HG03469 (cell line): ENCODE data around the gene PRSS12.

Source experiments
- ATAC-seq: cut with Tn5 transposase; IDR thresholded peaks from one replicate; pipeline ENCODE4 v1.9.1; 2021; ENCODE audit warnings: mild to moderate bottlenecking, moderate library complexity, moderate number of reproducible peaks; ENCODE audit not compliant: unreplicated experiment

PRSS12 gene

GRCh38 chr4:118360106-118360505, 7.3 kb upstream of the PRSS12 start:
- ATAC-seq = no peak

- no peak for ATAC-seq
These were observed 4.8 kb upstream of the PRSS12 start for GRCh38 chr4:118357601-118358000.

DNA sequence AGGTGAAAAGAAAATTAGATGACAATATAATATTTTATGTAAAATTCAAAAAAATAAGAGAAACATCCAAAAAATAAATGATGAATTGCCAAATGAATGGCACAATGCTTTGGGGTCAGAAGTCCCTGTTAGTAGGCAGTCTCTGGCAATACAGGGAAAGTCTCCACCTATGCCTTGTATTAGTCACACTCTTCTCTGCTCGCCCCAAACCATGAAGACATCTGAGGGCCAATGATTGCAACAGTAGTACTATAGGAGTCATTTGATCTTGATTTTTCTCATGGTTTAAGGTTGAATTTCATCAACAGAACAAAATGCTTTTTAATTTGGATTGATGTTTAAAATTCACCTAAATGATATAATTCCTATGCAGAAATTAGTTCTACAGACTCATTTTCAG, 3.9 kb upstream of the PRSS12 start:
- no peak for ATAC-seq

DNA sequence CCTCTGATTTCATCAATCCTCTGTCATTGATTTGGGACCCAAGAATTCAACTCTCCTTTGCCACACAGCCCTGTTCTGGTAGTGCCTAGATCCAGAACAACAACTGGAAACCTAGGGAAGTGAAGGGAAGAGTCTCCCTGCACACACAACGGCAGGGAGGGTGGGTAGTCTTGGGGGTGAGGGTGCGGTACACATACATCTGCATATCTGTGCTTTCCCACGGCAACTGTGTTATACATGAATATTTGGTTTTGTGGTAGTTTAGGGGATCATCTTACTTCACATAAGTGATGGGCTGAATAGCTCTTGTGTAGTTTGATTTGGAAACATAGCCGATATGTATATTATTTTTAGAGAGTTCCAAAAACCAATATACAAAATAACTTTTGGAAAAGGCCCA, 3.3 kb upstream of the PRSS12 start:
- no peak for ATAC-seq

GRCh38 chr4:118354913-118355312, 2.1 kb upstream of the PRSS12 start:
- no peak for ATAC-seq

- ATAC-seq = no peak
These were observed 779 bp upstream of the PRSS12 start for GRCh38 chr4:118353534-118354030.

DNA sequence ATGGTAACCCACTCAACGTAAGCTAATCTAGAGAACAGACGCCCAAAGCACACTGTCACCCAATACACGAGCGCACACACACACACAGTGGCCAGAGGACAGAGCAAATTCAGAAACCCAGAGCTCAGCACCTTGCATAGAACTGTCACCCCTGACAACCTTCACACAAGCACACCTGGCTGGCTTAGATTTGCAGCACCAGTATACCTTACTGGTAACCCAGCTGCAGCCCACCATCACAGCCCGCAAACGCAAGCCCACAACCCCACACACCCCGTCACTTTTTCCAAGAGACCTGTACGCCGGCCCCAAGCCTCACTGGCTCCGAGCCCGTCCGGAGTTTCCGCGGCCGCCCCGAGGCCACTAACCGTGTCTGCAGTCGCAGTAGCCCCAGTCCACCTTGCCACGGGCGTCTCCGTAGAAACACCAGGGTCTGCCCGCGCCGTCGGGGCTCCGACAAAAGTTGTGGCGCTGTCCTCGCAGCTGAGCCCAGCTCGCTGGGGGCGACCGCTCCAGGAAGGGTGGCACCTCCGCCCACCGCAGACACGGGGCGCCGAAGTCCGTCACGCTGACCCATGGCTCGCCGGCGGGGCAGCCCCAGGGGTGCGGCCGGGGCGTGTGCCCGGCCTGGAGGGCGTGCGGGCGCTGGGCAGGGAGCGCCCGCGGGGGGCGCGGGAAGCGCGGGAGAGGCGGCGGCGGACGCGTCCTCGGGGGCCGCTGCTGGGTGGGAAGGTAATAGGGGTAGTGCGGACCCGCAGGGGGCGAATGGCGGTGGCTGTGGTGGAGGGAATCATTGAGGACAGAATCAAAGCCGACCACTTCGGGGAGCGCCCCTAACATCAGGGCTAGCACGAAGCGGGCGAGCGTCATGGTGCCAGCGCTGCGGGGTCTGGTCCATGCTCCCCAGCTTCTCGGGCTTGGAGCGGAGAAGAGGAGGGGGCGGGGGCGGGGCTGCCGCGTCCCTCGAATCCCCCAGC, 664 bp downstream of the PRSS12 start:
- no peak for ATAC-seq

DNA sequence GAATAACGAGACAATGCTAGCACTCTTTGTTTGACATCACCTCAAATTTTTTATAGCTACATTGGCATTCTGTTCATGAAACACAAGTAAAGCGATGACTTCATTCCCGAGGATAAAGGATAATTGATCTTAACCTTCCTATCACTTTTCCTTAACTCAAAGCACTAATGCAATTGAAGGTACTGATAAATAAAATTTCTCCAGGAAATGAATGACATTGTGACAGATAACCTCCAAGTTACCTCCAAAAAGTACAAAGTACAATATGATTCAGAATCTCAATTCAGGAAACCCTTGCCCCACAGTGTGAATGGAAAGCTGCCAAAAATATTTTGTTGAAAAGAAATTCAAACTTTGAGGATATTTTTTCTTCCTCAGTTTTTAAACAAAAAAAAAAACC, 1.8 kb downstream of the PRSS12 start:
- ATAC-seq = no peak

- no peak for ATAC-seq
These were observed 3.9 kb downstream of the PRSS12 start for GRCh38 chr4:118348886-118349285.

DNA sequence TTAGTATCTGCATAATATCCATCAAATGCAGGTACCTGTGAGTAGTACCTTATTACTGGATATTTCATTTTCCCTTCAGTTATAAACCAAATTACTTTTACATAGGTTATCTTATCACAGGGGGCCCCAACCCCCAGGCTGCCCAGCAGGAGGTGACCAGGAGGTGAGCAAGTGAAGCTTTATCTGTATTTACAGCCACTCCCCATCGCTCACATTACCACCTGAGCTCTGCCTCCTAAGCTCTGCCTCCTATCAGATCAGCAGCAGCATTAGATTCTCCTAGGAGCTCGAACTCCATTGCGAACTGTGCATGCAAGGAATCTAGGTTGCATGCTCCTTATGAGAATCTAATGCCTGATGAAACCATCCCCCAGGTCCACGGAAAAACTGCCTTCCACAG, 6.3 kb downstream of the PRSS12 start:
- no peak for ATAC-seq

DNA sequence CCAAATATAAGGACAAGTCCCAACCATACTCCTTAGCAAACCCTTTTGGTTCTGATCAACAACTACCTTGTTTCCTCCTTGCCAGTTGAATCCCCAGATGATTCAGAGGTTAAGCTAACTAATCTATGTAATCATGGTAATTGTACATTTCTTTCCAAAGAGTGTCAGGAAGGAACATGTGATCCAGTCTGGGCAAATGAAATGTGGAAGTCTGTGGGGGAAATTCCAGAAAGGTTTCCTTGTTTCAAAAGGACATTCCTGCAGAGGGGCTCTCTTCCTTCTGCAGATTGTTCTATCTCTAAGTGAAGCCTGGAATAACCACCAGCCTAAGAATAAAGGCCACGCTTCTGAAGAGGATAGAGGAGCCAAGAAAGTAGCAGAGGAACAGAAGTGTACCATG, 7.0 kb downstream of the PRSS12 start:
- no peak for ATAC-seq

GRCh38 chr4:118344801-118345200, 8.0 kb downstream of the PRSS12 start:
- no peak for ATAC-seq

DNA sequence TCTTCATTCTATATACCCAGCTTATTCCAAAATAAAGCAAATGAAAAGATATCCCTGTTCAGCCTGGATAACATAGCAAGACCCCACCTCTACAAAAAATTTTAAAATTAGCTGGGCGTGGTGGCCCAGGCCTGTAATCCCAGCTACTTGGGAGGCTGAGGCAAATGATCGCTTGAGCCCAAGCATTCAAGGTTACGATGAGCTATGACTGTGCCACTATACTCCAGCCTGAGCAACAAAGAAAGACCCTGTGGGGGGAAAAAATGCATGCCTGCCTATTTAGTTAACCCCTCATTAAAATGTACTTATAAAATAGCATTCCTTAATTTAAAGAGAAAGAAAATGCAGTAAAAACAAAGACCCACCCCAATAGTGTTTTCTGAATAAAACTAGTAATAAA, 9.3 kb downstream of the PRSS12 start:
- ATAC-seq = no peak

- no peak for ATAC-seq
These were observed 12.7 kb downstream of the PRSS12 start for GRCh38 chr4:118340109-118340508.

- ATAC-seq = no peak
These were observed 13.6 kb downstream of the PRSS12 start for GRCh38 chr4:118338981-118339765.

DNA sequence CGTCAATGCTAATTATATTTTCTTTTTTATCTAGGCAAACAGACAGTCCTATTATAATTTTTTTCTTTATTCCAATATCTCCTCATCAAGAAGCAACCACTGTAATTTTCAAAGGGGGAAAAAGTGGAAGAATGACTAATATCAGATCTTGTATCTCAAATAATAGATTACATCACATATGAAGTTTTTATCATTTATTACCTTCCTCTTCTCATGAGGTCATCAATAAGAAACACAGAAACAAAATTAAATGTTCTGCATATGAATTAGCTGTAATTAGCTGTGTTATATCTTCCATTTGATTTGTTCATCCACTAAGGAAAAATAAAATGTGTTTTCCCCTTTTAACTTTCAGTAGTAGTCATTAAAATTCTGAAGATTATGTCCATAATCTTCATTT, 14.3 kb downstream of the PRSS12 start:
- ATAC-seq = no peak

GRCh38 chr4:118337954-118338353, 14.8 kb downstream of the PRSS12 start:
- ATAC-seq = no peak

DNA sequence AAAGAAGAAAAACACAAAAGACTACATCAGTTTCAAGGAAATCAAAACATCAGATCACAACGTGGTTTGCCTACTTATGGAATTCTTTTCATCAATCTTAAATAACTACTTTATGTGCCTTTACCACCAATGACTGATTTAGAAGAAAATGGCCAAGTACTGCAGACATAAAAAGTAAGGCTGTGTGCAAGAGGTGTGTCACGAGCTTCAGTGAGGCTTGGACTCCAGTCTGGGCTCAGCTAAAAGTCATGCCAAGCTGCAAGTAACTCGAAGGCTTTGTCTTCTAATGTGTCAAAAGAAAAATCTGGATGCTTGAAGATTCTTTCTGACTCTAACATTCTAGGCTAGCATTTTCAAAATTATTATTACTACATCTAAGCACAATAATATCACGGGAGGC, 17.0 kb downstream of the PRSS12 start:
- no peak for ATAC-seq

DNA sequence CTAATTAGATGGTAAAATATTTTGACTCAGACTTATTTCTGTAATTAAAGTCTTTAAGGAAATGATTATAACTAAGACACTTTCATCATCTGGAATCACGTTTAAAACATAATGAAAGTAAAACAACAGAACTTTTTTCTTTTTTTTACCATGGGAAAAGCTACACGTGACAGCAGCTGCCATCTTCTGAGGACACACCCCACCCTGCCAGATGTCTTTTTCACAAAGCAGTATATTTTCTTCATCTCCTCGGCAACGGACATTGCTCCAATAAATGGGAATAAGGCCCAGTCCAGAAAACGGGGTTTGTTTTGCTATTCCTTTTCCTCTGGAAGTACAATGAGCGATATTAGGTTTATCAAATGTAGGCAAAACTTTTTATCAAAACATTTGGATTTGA, 17.5 kb downstream of the PRSS12 start:
- ATAC-seq = no peak

DNA sequence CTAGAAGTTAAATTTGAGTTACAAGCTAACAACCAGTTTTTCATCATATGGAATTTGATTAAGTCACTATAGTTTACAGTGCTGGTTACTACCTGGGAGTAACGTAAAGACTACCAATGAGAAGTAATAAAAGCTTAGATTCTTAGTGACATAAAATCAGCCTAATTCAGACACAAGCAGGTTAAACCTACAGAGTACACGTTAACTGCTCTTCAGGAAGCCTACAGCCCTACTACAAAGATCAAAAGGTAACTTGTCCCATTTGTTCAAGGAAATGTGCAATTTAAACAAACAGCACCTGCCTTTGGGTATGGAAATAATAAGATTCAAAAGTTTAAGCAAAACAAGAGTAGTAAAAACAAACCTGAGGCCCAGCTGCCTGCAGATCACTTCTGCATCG, 21.5 kb downstream of the PRSS12 start:
- ATAC-seq = no peak

DNA sequence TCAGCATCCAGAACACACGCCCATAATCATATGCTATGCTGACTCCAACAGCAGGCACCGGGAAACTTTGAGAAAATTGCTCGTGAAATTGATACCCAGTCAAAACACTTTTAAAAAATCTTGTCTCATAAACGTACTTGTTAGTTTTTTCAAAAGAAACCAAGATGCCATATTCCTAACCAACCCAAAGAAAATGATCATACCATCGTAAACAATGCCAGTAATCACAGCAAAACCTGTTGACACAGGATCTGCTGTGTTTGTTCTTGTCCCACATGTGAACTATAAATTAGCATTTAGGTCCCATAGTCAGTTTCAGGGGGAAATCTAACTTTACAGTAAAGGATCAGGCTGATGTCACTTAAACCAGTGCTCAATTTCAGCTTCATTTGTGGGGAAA, 23.0 kb downstream of the PRSS12 start:
- ATAC-seq = no peak
